ENCODE data around the gene RNF157. TPM values are rescaled to one million over a fixed set of nuclear protein-coding genes. Genes with fewer than 3 reads are reported as not detected.

RNF157 gene
- total and polyA plus RNA-seq, 2 of the 13 experiments (the other 11 are each of a cell fraction or from before 2014, with no cell fraction given) = 0.44 to 1.5 TPM

DNA sequence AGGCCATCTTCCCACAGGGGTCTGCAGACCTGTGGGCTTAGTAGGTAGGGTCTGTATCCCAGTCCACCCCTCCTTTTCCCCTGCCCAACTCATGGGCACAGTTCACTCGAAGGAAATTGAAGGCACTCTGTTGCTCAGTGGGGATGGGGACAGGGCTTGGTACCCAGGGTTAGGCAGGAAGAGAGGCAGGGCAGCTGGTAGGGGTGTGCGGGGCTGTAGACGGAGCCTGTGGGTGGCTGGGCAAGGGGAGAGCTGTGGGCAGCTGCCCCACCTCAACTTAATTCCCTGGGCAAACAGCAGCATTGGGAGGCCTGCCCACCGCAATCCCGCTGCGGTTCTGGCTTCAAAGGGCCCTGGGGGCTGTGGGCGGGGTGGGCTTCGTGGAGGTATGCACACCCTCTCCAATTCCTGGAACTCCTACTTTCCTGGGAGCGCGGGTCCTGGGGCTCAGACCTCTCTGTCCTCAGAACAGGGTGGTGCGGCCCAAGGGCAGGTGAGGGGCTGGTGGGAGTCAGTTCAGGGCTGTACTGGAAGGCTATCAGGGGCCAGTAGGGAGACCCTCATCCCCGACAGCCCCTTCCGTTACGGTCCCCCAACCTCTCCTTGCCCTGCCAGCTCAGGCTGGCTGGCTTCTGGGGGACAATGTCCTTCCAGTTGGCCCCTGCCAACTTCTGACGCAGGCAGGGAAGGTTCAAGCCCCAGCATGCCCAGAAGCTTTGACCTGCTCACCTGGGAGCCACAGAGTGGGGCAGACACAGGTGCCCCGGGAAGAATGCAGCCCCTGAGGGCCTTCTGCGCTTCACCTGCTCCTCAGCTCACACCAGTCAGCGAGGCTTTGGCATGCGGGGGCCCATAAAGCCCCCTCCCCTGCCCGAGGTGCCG lies 108.4 kb downstream of the RNF157 start (continued):
- TF ChIP-seq ZNF574 (CRISPR knock-in tag; IDR thresholded peaks at IDR 0.05) (peak; percentile 16; the same call in 1 of the 2 replicates), ZBTB7A (CRISPR knock-in tag; IDR thresholded peaks at IDR 0.05) (0 out of 2 replicates have a peak, but pooled peaks have one; percentile 12), GLI4 (CRISPR knock-in tag; IDR thresholded peaks at IDR 0.05; ENCODE audit: borderline replicate concordance) (0 out of 2 replicates have a peak, but pooled peaks have one; percentile 30), TBX2 (CRISPR knock-in tag; IDR thresholded peaks at IDR 0.05; ENCODE audit: borderline replicate concordance) (no peak; the same call in 1 of the 2 replicates), RORA (CRISPR knock-in tag; IDR thresholded peaks at IDR 0.05) (no peak), ZNF160 (CRISPR knock-in tag; IDR thresholded peaks at IDR 0.05) (0 out of 2 replicates have a peak, but pooled peaks have one; percentile 25), EEA1 (CRISPR knock-in tag; IDR thresholded peaks at IDR 0.05; ENCODE audit: borderline replicate concordance) (0 out of 2 replicates have a peak, but pooled peaks have one; percentile 38), ZNF205 (CRISPR knock-in tag; IDR thresholded peaks at IDR 0.05) (no peak), ISL2 (CRISPR knock-in tag; IDR thresholded peaks at IDR 0.05) (0 out of 2 replicates have a peak, but pooled peaks have one; percentile 21), NR2F2 (IDR thresholded peaks at IDR 0.05; ENCODE audit: borderline replicate concordance, low read depth) (peak; percentile 12; the same call in 1 of the 2 replicates), PATZ1 (CRISPR knock-in tag; IDR thresholded peaks at IDR 0.05) (peak; percentile 83), ZNF639 (CRISPR knock-in tag; conservative IDR thresholded peaks at IDR 0.05) (0 out of 2 replicates have a peak, but pooled peaks have one; percentile 32)
- TF ChIP-seq, protein P1, sequence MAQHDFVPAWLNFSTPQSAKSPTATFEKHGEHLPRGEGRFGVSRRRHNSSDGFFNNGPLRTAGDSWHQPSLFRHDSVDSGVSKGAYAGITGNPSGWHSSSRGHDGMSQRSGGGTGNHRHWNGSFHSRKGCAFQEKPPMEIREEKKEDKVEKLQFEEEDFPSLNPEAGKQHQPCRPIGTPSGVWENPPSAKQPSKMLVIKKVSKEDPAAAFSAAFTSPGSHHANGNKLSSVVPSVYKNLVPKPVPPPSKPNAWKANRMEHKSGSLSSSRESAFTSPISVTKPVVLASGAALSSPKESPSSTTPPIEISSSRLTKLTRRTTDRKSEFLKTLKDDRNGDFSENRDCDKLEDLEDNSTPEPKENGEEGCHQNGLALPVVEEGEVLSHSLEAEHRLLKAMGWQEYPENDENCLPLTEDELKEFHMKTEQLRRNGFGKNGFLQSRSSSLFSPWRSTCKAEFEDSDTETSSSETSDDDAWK (CRISPR knock-in tag; IDR thresholded peaks at IDR 0.05) = no peak
- TF ChIP-seq, protein P2, sequence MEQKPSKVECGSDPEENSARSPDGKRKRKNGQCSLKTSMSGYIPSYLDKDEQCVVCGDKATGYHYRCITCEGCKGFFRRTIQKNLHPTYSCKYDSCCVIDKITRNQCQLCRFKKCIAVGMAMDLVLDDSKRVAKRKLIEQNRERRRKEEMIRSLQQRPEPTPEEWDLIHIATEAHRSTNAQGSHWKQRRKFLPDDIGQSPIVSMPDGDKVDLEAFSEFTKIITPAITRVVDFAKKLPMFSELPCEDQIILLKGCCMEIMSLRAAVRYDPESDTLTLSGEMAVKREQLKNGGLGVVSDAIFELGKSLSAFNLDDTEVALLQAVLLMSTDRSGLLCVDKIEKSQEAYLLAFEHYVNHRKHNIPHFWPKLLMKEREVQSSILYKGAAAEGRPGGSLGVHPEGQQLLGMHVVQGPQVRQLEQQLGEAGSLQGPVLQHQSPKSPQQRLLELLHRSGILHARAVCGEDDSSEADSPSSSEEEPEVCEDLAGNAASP (CRISPR knock-in tag; IDR thresholded peaks at IDR 0.05; ENCODE audit: borderline replicate concordance) = peak; percentile 55; the same call in 1 of the 2 replicates
- TF ChIP-seq, protein P3, sequence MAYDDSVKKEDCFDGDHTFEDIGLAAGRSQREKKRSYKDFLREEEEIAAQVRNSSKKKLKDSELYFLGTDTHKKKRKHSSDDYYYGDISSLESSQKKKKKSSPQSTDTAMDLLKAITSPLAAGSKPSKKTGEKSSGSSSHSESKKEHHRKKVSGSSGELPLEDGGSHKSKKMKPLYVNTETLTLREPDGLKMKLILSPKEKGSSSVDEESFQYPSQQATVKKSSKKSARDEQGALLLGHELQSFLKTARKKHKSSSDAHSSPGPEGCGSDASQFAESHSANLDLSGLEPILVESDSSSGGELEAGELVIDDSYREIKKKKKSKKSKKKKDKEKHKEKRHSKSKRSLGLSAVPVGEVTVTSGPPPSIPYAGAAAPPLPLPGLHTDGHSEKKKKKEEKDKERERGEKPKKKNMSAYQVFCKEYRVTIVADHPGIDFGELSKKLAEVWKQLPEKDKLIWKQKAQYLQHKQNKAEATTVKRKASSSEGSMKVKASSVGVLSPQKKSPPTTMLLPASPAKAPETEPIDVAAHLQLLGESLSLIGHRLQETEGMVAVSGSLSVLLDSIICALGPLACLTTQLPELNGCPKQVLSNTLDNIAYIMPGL (CRISPR knock-in tag; IDR thresholded peaks at IDR 0.05; ENCODE audit: borderline replicate concordance in 1 of 2, low read depth in 1 of 2) = peak in 1 of 2 experiments; percentile 9; a peak in 1 of 4 replicates
